ENCODE measurements around the gene CHPT1. TPM values are rescaled to one million over a fixed set of nuclear protein-coding genes. Genes with fewer than 3 reads are reported as not detected.

Gene CHPT1
- total RNA-seq, 2 donors from 2014 or later = 17.2 to 22.1 TPM

- H3K4me3 ChIP-seq (ENCODE audit: low read length) = no peak overlapping the region
- Mint-ChIP-seq H3K9me3 (no peaks in the 10 kb centered on the region), H3K27me3 (ENCODE audit: insufficient read depth) (no peaks in the 10 kb centered on the region), H3K4me3 (no peak overlapping the region), H3K27ac (no peak overlapping the region), H3K4me1 (no peaks in the 10 kb centered on the region), H3K36me3 (ENCODE audit: low read depth) (peaks cover 8% of the 10 kb centered on the region)
- no peak overlapping the region for H3K27ac ChIP-seq (ENCODE audit: low read depth, low read length)
- 91% methylated on average over 4 of the region's 4 CpGs; no CpG with 5 or more reads in 1 of the 2 experiments for WGBS, 2 experiments (ENCODE audit: insufficient coverage in 1 of 2, insufficient read length in 1 of 2)
- DNase-seq = no peak
- H3K9ac ChIP-seq (ENCODE audit: extremely low read depth, low read length, poor library complexity, severe bottlenecking) = no peak overlapping the region
- TF ChIP-seq CTCF (conservative IDR thresholded peaks at IDR 0.05) = no peak
- no peaks in the 10 kb centered on the region for H3K27me3 ChIP-seq (ENCODE audit: control insufficient read depth, insufficient read depth, low read length, poor library complexity, severe bottlenecking)
- H3K36me3 ChIP-seq (ENCODE audit: control insufficient read depth, insufficient read depth, low read length) = peaks cover 7% of the 10 kb centered on the region
- H3K4me1 ChIP-seq (ENCODE audit: control insufficient read depth, insufficient read depth, low read length) = no peaks in the 10 kb centered on the region
- no peaks in the 10 kb centered on the region for H3K9me3 ChIP-seq (ENCODE audit: control insufficient read depth, low read length)
Observed at GRCh38 chr12:101777978-101778377, 80.5 kb downstream of the CHPT1 start.

Other genes starting within 250 kb of the CHPT1 start
- gene SPIC, start 222.3 kb upstream of the CHPT1 start, total RNA-seq = not detected
- not detected for gene MYBPC1, start 102.7 kb upstream of the CHPT1 start, total RNA-seq
- not detected for gene SYCP3, start 41.8 kb downstream of the CHPT1 start, total RNA-seq
- 10 to 100 TPM; 27.8 to 30.5 TPM for gene GNPTAB, start 133.3 kb downstream of the CHPT1 start, total RNA-seq
- gene DRAM1, start 179.9 kb downstream of the CHPT1 start, total RNA-seq = 1 to 10 TPM in 1 of 2 donors, under 1 TPM in 1; 0.91 to 1.3 TPM

Measured in endodermal cell (in vitro differentiated cells).